ENCODE measurements around the gene SLC12A3.

The SLC12A3 gene

GRCh38 chr16:56894331-56894917, 29.4 kb downstream of the SLC12A3 start:
- no peak for DNase-seq

GRCh38 chr16:56895813-56896212, 30.8 kb downstream of the SLC12A3 start:
- no peak for DNase-seq

- no peak for DNase-seq
These were observed 31.2 kb downstream of the SLC12A3 start for GRCh38 chr16:56896244-56896643.

GRCh38 chr16:56897026-56897799, 32.2 kb downstream of the SLC12A3 start:
- DNase-seq, result no peak

- DNase-seq, result peak in 1 of 2 experiments; percentile 24
These were observed 33.8 kb downstream of the SLC12A3 start for GRCh38 chr16:56898847-56899246.

GRCh38 chr16:56903866-56904265, 38.9 kb downstream of the SLC12A3 start:
- no peak for DNase-seq

- DNase-seq, result no peak
These were observed 42.4 kb downstream of the SLC12A3 start for GRCh38 chr16:56907401-56907800.

GRCh38 chr16:56909527-56909979, 44.5 kb downstream of the SLC12A3 start:
- no peak for DNase-seq

- DNase-seq, result no peak
These were observed 45.1 kb downstream of the SLC12A3 start for GRCh38 chr16:56910112-56910511.

- DNase-seq, result peak; percentile 38 to 41
These were observed 45.9 kb downstream of the SLC12A3 start for GRCh38 chr16:56910654-56911539.

GRCh38 chr16:56911771-56912571, 47.0 kb downstream of the SLC12A3 start:
- DNase-seq, result no peak

- no peak for DNase-seq
These were observed 48.0 kb downstream of the SLC12A3 start for GRCh38 chr16:56912746-56913708.

- no peak for DNase-seq
These were observed 49.9 kb downstream of the SLC12A3 start for GRCh38 chr16:56914896-56915295.

GRCh38 chr16:56915336-56916119, 50.5 kb downstream of the SLC12A3 start:
- no peak for DNase-seq

- DNase-seq, result peak; percentile 49
These were observed 51.8 kb downstream of the SLC12A3 start for GRCh38 chr16:56916571-56917403.

GRCh38 chr16:56918467-56919012, 53.5 kb downstream of the SLC12A3 start:
- no peak for DNase-seq

GRCh38 chr16:56919099-56919800, 54.2 kb downstream of the SLC12A3 start:
- DNase-seq, result no peak

GRCh38 chr16:56921571-56921970, 56.6 kb downstream of the SLC12A3 start:
- no peak for DNase-seq
